Transverse colon (tissue), 4 donors: ENCODE results near the gene GCC1. TPM values are rescaled to one million over a fixed set of nuclear protein-coding genes. Genes with fewer than 3 reads are reported as not detected.

Experiments used
- DNase-seq: peaks from one replicate; pipeline ENCODE4 v3.0.0-alpha.2; 2019
- H3K27ac ChIP-seq, 4 donors: fragments of 200-600 bp; sonication (generic); 2 replicates each; pipeline ENCODE4 v1.5.1; 2016 to 2018; ENCODE audit warnings: inconsistent platforms in 4 of 4
- H3K27me3 ChIP-seq: fragments of 200-600 bp; sonication (generic); 2 replicates; pipeline ENCODE4 v1.5.1; 2017; ENCODE audit warnings: inconsistent platforms
- H3K36me3 ChIP-seq, 4 donors: fragments of 200-600 bp; sonication (generic); 2 replicates each; pipeline ENCODE4 v1.5.1; 2017 to 2019; ENCODE audit warnings: inconsistent platforms in 4 of 4
- H3K4me1 ChIP-seq, 4 donors: fragments of 200-600 bp; sonication (generic); 2 replicates each; pipeline ENCODE4 v1.5.1; 2017 to 2020; ENCODE audit warnings: inconsistent platforms in 4 of 4
- H3K4me3 ChIP-seq, 4 donors: fragments of 200-600 bp; sonication (generic); 1 replicate in 1 of 4; 2 replicates in 3 of 4; pipeline versions ENCODE4 v1.5.1 to v1.6.1; 2017 to 2019; ENCODE audit warnings: inconsistent platforms in 4 of 4
- H3K9me3 ChIP-seq, 2 donors: fragments of 200-600 bp; sonication (generic); 2 replicates each; pipeline ENCODE4 v1.5.1; 2017 to 2019; ENCODE audit warnings: inconsistent platforms in 2 of 2
- EP300 ChIP-seq: sonication (generic); formaldehyde crosslinking; IDR thresholded peaks from one replicate; pipeline ENCODE4 v1.6.1; 2017; ENCODE audit warnings: antibody characterized with exemption, low read depth
- POLR2A ChIP-seq: fragments of 450-650 bp; IDR thresholded peaks from one replicate; pipeline ENCODE4 v1.6.1; 2016; ENCODE audit warnings: antibody characterized with exemption, mild to moderate bottlenecking, moderate library complexity
- POLR2AphosphoS5 ChIP-seq, 3 donors: sonication (generic); formaldehyde crosslinking; IDR thresholded peaks; one replicate each; pipeline ENCODE4 v1.6.1; 2016; ENCODE audit warnings: antibody characterized with exemption in 3 of 3
- WGBS, 2 donors: methylation state at CpG; one replicate each; pipeline ENCODE4 v1.1.5; 2018; ENCODE audit warnings: low coverage in 1 of 2; 5-methylcytosine and 5-hydroxymethylcytosine counted together
- in situ Hi-C, 4 donors: fragments of 200-750 bp; cut with MboI; loops; one replicate each; pipeline versions ENCODE4 v1.15.0 to v1.15.1; 2017; ENCODE audit warnings: low sequenced_read_pairs in 3 of 4, low pct_ligation_motif_present in 1 of 4, low pct_unique_long_range_greater_than_20kb in 1 of 4
- intact Hi-C: fragments of 100-400 bp; cut with DNase I; formaldehyde crosslinking; loops from one replicate; pipeline ENCODE4 v1.15.1; 2023; ENCODE audit warnings: low total_unique reads
- total RNA-seq, 4 donors: library from RNA; depleted of rRNA; stranded (reverse); fragments of >200 nt; gene quantifications; one replicate each; pipeline ENCODE4 v1.1.0, GENCODE V29; 2016
- TF ChIP-seq, protein P1 (sequence below), 5 experiments: fragments of 200-600 bp in 3 of 5; fragments of 450-650 bp in 2 of 5; sonication (generic) in 3 of 5; IDR thresholded peaks; 1 replicate in 2 of 5; 2 replicates in 3 of 5; pipeline ENCODE4 v1.5.1; 2016 to 2017; ENCODE audit warnings: antibody characterized with exemption in 5 of 5, inconsistent platforms in 3 of 5, mild to moderate bottlenecking in 2 of 5, moderate library complexity in 1 of 5

The GCC1 gene
- total RNA-seq, 4 donors from 2014 or later = 10.3 to 20.5 (median 18.9) TPM

DNA sequence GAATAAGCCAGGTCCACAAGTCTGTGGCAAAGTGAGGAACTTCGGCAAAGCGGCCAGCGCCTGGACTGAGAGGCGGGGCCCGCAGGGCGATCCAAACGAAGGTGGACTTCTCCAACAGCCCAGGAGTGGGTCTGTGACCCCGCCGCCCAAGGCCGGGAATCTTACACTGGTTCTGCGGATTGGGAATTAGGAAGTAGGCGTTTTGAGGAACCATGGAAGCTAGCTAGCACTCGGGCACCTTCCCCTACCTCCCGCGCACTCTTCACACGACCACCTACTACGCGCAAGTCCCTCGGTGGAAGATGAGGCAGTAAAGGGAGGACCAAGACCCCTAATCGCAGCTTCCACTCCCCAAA lies 2.2 kb upstream of the GCC1 start:
- H3K27me3 ChIP-seq = no peaks in the 10 kb centered on the region
- H3K4me1 ChIP-seq = peaks cover 21 to 47% (median 37%) of the 10 kb centered on the region in 4 donors
- H3K9me3 ChIP-seq = no peaks in the 10 kb centered on the region
- H3K4me3 ChIP-seq = peak overlapping the region; percentile 41 to 100 (median 93)
- TF ChIP-seq EP300 = no peak
- TF ChIP-seq, protein P1, sequence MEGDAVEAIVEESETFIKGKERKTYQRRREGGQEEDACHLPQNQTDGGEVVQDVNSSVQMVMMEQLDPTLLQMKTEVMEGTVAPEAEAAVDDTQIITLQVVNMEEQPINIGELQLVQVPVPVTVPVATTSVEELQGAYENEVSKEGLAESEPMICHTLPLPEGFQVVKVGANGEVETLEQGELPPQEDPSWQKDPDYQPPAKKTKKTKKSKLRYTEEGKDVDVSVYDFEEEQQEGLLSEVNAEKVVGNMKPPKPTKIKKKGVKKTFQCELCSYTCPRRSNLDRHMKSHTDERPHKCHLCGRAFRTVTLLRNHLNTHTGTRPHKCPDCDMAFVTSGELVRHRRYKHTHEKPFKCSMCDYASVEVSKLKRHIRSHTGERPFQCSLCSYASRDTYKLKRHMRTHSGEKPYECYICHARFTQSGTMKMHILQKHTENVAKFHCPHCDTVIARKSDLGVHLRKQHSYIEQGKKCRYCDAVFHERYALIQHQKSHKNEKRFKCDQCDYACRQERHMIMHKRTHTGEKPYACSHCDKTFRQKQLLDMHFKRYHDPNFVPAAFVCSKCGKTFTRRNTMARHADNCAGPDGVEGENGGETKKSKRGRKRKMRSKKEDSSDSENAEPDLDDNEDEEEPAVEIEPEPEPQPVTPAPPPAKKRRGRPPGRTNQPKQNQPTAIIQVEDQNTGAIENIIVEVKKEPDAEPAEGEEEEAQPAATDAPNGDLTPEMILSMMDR (IDR thresholded peaks at IDR 0.05) = no peak
- no peak for TF ChIP-seq POLR2A
- no peak for TF ChIP-seq POLR2AphosphoS5 (IDR thresholded peaks at IDR 0.05)
- peak; percentile 20 for DNase-seq
- intact Hi-C loops = no loop called here
- WGBS, 2 donors = 68% methylated on average over 19 of the region's 20 CpGs; no CpG with 5 or more reads in 1 of the 2 donors
- in situ Hi-C loops = no loop called here
- peak overlapping the region; percentile 91 to 97 (median 93) for H3K27ac ChIP-seq
- peaks cover 0 to 19% (median 5%) of the 10 kb centered on the region in 4 donors for H3K36me3 ChIP-seq

DNA sequence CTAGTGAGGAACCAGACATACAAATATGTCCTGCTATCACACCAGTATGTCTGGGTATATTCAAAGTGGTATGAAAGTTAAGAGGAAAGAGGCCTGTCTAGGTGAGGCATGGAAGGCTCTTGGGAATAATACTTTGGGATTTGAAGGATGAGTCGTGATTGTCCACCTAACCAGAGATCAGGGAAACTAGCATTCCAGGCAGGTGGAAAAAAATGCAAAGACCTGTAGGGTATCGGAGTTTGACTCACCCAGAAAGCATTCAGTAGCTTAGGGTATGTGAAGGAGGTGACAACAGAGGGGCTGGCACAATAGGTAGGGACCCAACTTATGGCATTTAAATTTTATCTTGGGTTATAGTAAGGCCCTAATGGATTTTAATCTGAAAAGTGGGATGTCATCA lies 950 bp upstream of the GCC1 start:
- in situ Hi-C loops = no loop called here
- H3K27ac ChIP-seq = peak overlapping the region in 1 of 4 donors; percentile 94
- intact Hi-C loops = no loop called here

DNA sequence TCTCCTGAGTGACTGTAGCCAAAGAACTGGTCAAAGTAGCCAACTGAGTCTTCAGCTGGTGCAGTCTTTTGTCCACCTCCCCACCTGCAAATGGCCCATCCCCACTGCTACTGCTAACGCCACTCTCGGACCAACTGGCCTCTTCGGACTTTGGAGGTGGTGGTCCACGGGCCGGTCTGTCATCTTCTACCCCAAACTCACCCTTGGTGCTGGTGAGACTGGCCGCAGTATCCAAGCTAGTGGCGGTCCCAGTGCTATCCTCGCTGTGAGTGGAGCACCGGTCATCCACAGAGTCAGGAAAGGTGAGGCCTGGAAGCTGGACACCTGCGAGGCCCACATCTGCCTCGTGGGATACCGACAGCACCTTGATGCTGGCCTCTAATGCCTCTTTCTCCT lies 750 bp downstream of the GCC1 start:
- intact Hi-C loops = no loop called here
- WGBS, 2 donors = 0 to 27% methylated on average over 1 to 11 of the region's 12 CpGs
- Histone ChIP-seq H3K9me3 (no peaks in the 10 kb centered on the region), H3K4me1 (peaks cover 23 to 62% (median 48%) of the 10 kb centered on the region in 4 donors), H3K27ac (peak overlapping the region; percentile 91 to 96 (median 95)), H3K27me3 (no peaks in the 10 kb centered on the region), H3K4me3 (peak overlapping the region; percentile 72 to 90 (median 84)), H3K36me3 (peaks cover 0 to 13% (median 5%) of the 10 kb centered on the region in 4 donors)
- no peak for DNase-seq
- no peak for TF ChIP-seq POLR2AphosphoS5 (IDR thresholded peaks at IDR 0.05)
- in situ Hi-C loops = no loop called here

More for the DNA sequence above, 950 bp upstream of the GCC1 start:
- no peaks in the 10 kb centered on the region for H3K27me3 ChIP-seq
- WGBS, 2 donors = 93 to 94% methylated on average over 2 of the region's 2 CpGs
- H3K4me1 ChIP-seq = peaks cover 25 to 60% (median 45%) of the 10 kb centered on the region in 4 donors
- no peak for TF ChIP-seq EP300
- no peak for TF ChIP-seq POLR2A
- TF ChIP-seq POLR2AphosphoS5 (IDR thresholded peaks at IDR 0.05) = no peak
- TF ChIP-seq, protein P1 (IDR thresholded peaks at IDR 0.05) = no peak
- DNase-seq = no peak
- H3K9me3 ChIP-seq = no peaks in the 10 kb centered on the region
- no peak overlapping the region for H3K4me3 ChIP-seq
- H3K36me3 ChIP-seq = peaks cover 0 to 23% (median 10%) of the 10 kb centered on the region in 4 donors

DNA sequence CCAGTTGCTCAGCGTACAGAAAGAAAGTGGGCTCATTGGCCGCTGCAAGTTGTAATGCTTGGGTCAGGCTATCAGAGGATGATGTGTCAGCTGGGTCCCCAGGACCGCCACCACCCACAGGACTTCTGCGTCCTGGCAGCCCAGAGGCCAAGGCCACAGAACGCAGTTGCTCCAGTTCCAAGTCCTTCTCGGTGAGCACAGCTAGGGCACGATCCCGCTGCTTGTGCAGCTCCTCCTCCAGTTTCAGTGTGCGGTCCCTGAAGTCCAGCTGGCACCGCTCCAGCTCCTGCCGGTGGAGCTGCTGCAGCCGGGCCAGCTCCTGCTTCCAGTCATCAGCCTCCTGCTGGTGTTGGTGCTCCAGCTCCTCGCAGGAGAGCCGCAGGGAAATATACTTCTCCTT lies 3.0 kb downstream of the GCC1 start:
- peak; percentile 16 for DNase-seq
- in situ Hi-C loops (no loop called here), intact Hi-C loops (no loop called here)
- no peaks in the 10 kb centered on the region for H3K27me3 ChIP-seq
- H3K4me1 ChIP-seq = peaks cover 19 to 48% (median 37%) of the 10 kb centered on the region in 4 donors
- peaks cover 0 to 13% (median 5%) of the 10 kb centered on the region in 4 donors for H3K36me3 ChIP-seq
- no peak overlapping the region for H3K4me3 ChIP-seq
- no peaks in the 10 kb centered on the region for H3K9me3 ChIP-seq
- WGBS, 2 donors = 93% methylated on average over 14 of the region's 14 CpGs; no CpG with 5 or more reads in 1 of the 2 donors
- no peak overlapping the region for H3K27ac ChIP-seq
- TF ChIP-seq POLR2A (no peak), POLR2AphosphoS5 (IDR thresholded peaks at IDR 0.05) (no peak), EP300 (no peak)
- TF ChIP-seq, protein P1 (IDR thresholded peaks at IDR 0.05) = no peak

DNA sequence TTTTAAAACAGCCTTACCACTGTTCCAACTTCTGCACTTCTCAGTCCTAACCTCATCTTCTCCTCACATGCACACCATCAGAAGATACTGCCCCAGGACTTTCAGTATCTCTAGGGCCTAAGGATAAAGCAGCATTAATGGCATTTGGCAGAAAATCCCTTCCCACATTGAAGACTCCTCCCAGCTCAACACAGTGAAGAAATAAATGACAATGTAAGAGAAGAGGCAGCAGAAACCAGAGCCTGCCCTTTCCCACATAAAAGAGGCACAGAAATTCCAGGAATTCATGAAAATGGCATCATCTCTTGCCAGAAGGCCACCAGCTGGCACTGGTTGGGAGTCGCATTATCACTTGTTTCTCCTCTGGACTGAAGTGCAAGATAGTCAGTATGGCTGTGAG lies 3.7 kb downstream of the GCC1 start:
- intact Hi-C loops = no loop called here
- Histone ChIP-seq H3K27ac (no peak overlapping the region), H3K4me1 (peaks cover 19 to 48% (median 37%) of the 10 kb centered on the region in 4 donors), H3K9me3 (no peaks in the 10 kb centered on the region), H3K4me3 (no peak overlapping the region), H3K27me3 (no peaks in the 10 kb centered on the region), H3K36me3 (peaks cover 0 to 13% (median 5%) of the 10 kb centered on the region in 4 donors)
- TF ChIP-seq, protein P1 (IDR thresholded peaks at IDR 0.05) = no peak
- TF ChIP-seq EP300 (no peak), POLR2AphosphoS5 (IDR thresholded peaks at IDR 0.05) (no peak), POLR2A (no peak)
- no peak for DNase-seq
- WGBS, 2 donors = 100% methylated on average over 1 of the region's 1 CpG
- in situ Hi-C loops = no loop called here
